Activated T-cell treated with anti-CD3 and anti-CD28 coated beads for 48 hours (primary cell): ENCODE results near the gene MXD3.
"Not testable (repeated sequence)": the region's sequence is repeated elsewhere in the genome, so short reads cannot be mapped to it uniquely, and the experiment has no call there.

Source experiments
- DNase-seq: peaks from one replicate; pipeline ENCODE4 v3.0.0-alpha.2; 2020; ENCODE audit warnings: low read depth

MXD3 gene

GRCh38 chr5:177265395-177265794, 46.3 kb downstream of the MXD3 start:
- DNase-seq: no peak

DNA sequence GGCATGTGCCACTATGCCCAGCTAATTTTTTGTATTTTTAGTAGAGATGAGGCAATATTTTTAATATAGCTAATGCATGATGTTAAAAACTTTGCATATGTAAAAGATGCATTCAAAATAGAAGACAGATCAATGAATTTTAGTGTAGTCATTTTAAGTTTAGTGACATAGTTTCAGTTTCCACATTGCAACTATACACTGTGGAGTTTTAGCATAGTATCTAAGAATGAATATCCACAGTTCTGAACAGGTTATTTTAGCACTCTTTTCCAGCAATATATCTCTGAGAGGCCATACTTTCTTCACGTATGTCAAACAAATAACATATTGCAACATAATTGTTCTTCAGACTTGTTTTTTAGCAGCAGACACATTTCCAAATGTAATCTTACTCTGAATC, 47.5 kb downstream of the MXD3 start:
- DNase-seq: no peak

DNA sequence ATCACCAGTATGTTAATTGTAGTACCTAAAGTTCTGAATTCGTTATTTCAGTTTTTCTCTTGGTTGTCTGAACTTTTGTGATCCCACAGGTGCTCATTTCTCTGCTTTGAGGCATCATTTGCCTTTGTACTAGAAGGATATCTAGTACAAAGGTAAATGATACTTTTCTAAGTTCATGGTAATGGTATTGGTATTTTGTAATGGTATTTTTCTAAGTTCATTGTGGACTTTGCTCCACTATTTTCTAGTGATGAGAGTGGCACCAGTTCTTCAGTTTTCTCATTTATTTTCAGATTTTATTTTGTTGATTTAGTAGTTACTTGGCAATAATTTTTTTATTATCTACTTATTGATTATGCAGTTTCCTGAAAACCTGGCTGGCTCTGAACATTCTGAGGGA, 50.2 kb downstream of the MXD3 start:
- no peak for DNase-seq

DNA sequence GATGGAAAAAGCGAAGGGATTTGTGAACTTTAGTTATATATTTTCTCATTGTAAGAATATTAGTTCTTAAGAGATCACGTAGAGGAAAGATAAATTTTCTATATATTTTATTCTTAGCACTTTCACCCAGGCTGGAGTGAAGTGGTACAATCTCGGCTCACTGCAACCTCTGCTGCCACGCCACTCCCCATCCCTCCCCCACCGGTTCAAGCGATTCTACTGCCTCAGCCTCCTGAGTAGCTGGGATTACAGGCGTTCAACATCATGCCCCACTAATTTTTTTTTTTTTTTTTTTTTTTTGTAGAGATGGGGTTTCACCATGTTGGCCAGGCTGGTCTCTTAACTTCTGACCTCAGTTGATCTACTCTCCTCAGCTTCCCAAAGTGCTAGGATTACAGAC, 50.7 kb downstream of the MXD3 start:
- DNase-seq: no peak

- not testable (repeated sequence) for DNase-seq
Observed at GRCh38 chr5:177258711-177259110, 53.0 kb downstream of the MXD3 start.
